Subcutaneous adipose tissue (tissue), 4 donors: Measurements from ENCODE around the gene KLHL8. TPM values are rescaled to one million over a fixed set of nuclear protein-coding genes. Genes with fewer than 3 reads are reported as not detected.

ENCODE experiments used
- CTCF ChIP-seq: fragments of 450-650 bp; IDR thresholded peaks from one replicate; pipeline ENCODE4 v1.5.1; 2016; ENCODE audit warnings: low read depth, mild to moderate bottlenecking, control low read depth, antibody characterized with exemption, moderate library complexity
- total RNA-seq, 4 donors: library from RNA; depleted of rRNA; stranded (reverse); fragments of >200 nt; gene quantifications; one replicate each; pipeline ENCODE4 v1.1.0, GENCODE V29; 2016

KLHL8 gene
- total RNA-seq, 4 donors from 2014 or later: 16.2 to 20.1 (median 17.6) TPM

DNA sequence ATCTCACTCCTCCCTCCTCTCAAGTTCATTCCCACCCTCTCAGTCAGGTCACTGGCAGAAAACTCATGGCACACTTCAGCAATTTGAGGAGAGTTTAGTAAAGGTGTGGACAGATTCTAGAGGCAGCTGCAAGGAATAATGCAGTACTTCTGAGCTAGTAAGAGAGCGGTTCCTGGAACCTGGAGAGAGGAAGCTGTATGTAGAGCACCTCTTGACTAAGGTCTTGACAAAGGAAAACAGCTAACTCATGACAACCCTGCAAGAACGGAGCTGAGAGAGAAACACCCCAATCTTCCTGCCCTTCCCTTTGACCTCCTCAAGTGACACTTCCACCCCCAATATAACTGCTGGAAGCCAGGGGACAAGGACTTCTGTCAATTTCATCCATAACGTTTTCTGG lies 9.6 kb upstream of the KLHL8 start:
- no peak for TF ChIP-seq CTCF

- no peak for TF ChIP-seq CTCF
Measured at GRCh38 chr4:87228262-87228860, 7.9 kb upstream of the KLHL8 start.

DNA sequence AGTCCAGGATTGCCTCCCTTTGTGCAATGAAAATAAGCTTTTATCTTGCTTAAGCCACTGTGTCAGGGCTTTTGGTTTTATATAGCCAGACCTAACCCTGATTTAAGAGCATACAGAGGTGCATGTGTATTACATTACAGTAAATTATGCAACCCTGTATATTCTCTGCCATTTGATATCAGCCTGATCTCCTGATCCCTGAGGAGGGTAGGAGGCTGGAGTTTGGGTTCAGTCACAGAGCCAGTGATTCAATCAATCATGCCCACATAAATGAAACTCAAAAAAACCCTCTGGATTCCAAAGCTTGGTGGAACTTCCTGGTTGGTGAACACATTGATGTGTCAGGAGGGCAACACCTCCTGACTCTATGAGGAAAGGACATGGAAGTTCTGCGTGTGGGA lies 7.3 kb upstream of the KLHL8 start:
- TF ChIP-seq CTCF: no peak

- no peak for TF ChIP-seq CTCF
Measured at GRCh38 chr4:87225936-87226335, 5.5 kb upstream of the KLHL8 start.

- no peak for TF ChIP-seq CTCF
Measured at GRCh38 chr4:87224141-87224923, 3.9 kb upstream of the KLHL8 start.

- TF ChIP-seq CTCF: no peak
Measured at GRCh38 chr4:87219632-87220093, 755 bp downstream of the KLHL8 start.

- no peak for TF ChIP-seq CTCF
Measured at GRCh38 chr4:87216469-87216868, 3.9 kb downstream of the KLHL8 start.
